ENCODE measurements around the gene AHNAK2.
"Not testable (repeated sequence)": the region's sequence is repeated elsewhere in the genome, so short reads cannot be mapped to it uniquely, and the experiment has no call there.

The AHNAK2 gene

DNA sequence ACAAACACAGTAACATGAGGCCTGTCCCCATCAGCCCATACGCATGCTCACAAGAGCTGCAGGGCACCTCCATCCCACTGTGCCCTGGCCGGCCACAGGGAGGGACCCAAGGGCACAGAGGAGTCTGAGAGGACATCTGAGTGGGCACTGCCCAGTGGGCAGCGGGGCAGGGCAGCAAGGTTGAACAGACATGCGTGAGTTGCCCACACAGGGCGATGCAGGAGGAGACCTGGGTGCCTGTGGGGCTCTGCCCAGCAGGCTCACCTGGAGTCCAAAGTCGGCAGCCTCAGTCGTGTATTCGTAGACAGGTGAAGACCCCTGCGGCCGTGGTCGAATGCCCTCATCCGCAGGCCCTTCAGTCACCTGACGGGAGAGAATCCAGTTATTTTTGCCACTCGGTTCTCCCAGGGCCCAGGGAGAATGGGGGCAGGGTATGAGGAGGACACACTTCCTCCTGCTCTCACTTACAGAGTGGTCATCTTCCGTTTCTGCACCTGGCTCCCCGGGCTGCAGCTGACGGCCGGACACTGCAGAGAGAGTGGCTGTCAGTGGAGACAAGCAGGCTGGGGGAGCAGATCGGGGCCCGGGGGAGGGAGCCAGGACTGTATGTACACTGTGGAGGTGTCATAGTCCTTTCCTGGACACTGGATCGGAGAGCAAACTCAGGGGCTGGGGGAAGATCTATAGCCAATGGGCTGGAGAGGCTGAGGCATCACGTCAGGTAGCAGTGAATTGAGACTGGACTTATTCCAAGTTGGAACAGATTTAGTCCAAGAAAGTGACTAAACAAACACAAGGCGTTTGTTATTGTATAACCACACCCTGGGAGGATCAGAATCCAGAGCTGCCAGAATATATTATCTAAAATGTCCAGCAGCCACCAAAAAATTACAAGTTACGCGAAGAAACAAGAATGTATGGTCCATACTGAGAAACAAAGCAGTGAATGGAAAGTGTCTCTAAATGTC is 20.7 kb downstream of the AHNAK2 start:
- no peak for DNase-seq (ENCODE audit: low read depth)
- H3K4me3 ChIP-seq (ENCODE audit: low read depth, low read length) = no peak overlapping the region
- no peak for TF ChIP-seq CTCF (IDR thresholded peaks at IDR 0.05; ENCODE audit: insufficient read depth, low read depth, low read length, missing control alignments)

- TF ChIP-seq CTCF (IDR thresholded peaks at IDR 0.05; ENCODE audit: insufficient read depth, low read depth, low read length, missing control alignments) = no peak
- DNase-seq (ENCODE audit: low read depth) = no peak
- H3K4me3 ChIP-seq (ENCODE audit: low read depth, low read length) = no peak overlapping the region
These were observed 21.8 kb downstream of the AHNAK2 start for GRCh38 chr14:104956290-104956890.

DNA sequence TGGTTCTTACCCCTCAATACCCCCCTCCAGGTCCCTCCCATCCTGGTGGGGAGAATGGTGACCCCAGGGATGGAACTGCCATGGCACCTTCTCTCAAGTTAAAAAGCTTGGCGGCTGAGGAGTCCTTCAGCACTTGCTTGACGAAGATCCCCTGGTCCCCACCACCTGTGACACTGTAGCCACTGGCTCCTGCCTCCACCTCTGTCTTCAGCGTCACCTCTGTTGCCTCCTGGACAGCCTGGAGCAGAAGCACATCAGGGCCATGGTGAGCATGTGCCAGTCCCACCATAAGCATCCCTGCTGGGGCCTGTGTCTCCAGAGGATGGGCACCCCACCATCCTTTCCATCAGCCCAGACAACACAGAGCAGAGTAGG is 22.8 kb downstream of the AHNAK2 start:
- no peak for DNase-seq (ENCODE audit: low read depth)
- no peak for TF ChIP-seq CTCF (IDR thresholded peaks at IDR 0.05; ENCODE audit: insufficient read depth, low read depth, low read length, missing control alignments)
- H3K4me3 ChIP-seq (ENCODE audit: low read depth, low read length) = no peak overlapping the region

DNA sequence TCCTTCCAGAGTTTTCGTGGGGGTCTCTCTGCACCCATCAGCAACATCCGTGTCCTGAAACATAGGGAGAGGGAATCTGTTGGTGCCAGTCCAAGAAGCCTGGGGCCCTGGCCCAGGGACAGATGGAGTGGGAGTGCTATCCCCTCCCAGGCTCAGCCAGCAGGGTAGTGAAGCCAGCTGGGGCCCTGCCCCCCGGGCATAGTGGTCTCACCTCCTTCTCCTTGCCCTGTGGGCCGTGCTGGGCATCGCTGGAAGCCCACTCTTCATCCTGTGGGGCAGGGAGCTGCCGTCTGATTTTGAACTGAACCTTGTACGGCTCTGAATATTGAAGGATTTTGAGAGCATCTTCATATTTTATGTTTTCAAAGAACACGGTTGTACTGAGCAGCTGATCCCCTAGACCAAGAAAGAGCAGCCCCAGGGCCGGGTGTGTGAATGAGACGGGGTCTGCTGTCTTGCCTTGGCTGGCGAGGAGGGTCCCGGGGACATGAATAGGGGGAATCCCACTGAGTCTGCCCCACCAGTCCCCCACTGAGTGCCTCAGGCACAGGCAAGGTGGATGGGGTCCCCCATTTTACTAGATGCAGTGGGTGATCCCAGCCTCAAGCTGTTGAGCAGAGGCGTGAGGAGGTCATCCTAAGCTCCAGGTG is 23.3 kb downstream of the AHNAK2 start:
- H3K4me3 ChIP-seq (ENCODE audit: low read depth, low read length) = no peak overlapping the region
- DNase-seq (ENCODE audit: low read depth) = no peak
- no peak for TF ChIP-seq CTCF (IDR thresholded peaks at IDR 0.05; ENCODE audit: insufficient read depth, low read depth, low read length, missing control alignments)

- TF ChIP-seq CTCF (IDR thresholded peaks at IDR 0.05; ENCODE audit: insufficient read depth, low read depth, low read length, missing control alignments) = no peak
- no peak overlapping the region for H3K4me3 ChIP-seq (ENCODE audit: low read depth, low read length)
- no peak for DNase-seq (ENCODE audit: low read depth)
These were observed 24.1 kb downstream of the AHNAK2 start for GRCh38 chr14:104953896-104954656.

GRCh38 chr14:104953097-104953496 is 25.1 kb downstream of the AHNAK2 start:
- H3K4me3 ChIP-seq (ENCODE audit: low read depth, low read length) = no peak overlapping the region
- DNase-seq (ENCODE audit: low read depth) = no peak
- TF ChIP-seq CTCF (IDR thresholded peaks at IDR 0.05; ENCODE audit: insufficient read depth, low read depth, low read length, missing control alignments) = no peak

DNA sequence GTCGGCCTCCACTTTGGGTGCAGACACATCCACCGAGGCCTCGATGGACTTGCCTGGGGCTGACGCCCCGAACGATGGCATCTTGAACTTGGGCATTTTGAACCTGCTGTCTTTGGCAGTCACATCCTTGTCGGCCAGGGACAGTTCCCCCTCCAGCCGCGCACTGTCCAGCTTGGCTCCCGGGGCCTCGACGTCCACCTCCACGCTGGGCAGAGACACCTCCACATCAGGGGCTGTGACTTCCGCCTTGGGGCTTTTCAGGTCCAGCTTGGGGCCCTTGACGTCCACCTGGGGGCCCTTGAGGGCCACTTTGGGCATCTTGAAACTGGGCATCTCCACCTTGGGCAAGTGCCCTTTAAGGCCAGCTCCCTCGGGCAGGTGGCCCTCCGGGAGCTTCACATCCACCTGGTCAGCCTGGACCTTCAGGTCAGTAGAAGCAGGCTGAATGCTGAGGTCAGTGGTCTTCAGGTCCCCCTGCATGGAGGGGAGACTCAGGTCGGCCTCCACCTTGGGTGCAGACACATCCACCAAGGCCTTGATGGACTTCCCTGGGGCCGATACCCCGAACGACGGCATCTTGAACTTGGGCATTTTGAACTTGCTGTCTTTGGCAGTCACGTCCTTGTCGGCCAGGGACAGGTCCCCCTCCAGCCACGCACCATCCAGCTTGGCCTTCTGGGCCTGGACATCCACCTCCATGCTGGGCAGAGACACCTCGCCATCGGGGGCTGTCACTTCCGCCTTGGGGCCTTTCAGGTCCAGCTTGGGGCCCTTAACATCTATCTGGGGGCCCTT is 26.1 kb downstream of the AHNAK2 start:
- H3K4me3 ChIP-seq (ENCODE audit: low read depth, low read length); DNase-seq (ENCODE audit: low read depth): not testable (repeated sequence)

GRCh38 chr14:104950701-104951100 is 27.5 kb downstream of the AHNAK2 start:
- H3K4me3 ChIP-seq (ENCODE audit: low read depth, low read length); DNase-seq (ENCODE audit: low read depth): not testable (repeated sequence)

All from GM12865 (cell line).